ENCODE data around the gene CRK. TPM values are rescaled to one million over a fixed set of nuclear protein-coding genes. Genes with fewer than 3 reads are reported as not detected.

The CRK gene
- total and polyA plus RNA-seq, 2 of the 4 experiments (the other 2 are of a cell fraction) = 57.6 to 100 TPM

DNA sequence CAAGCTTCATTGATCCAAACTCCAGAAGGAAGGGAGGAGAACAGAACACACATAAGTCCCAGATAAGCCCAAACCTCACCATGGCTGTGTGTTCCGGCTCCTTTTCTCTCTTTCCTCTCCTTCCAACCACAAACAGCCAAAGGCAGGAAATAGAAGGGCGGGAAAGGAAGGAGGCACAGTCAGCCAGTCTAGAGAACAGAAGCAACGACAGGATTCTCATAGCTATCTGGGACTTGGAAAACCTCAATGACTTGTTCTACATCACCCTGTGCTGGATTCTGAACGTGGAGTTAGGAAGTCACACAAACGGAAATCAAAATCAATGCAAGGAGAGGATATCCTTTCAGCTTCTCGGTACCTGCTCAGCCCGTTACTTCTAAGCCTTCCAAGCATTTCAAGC, 9.0 kb downstream of the CRK start:
- Histone ChIP-seq H3K23ac (ENCODE audit: low read depth, low read length) (no peak overlapping the region; the same call in 1 of the 2 replicates), H3K9me1 (ENCODE audit: insufficient read depth, low read length) (peaks cover 19% of the 10 kb centered on the region; the same call in 1 of the 2 replicates), H2AFZ (replicated peaks; ENCODE audit: low read length, poor library complexity) (no peak overlapping the region), H2AK9ac (replicated peaks; ENCODE audit: low read depth, low read length, poor library complexity) (no peak overlapping the region), H2BK120ac (ENCODE audit: low read depth, low read length) (no peak overlapping the region), H3K27me3 (ENCODE audit: control insufficient read depth, insufficient read depth, low read length) (no peaks in the 10 kb centered on the region), H3K4me1 (ENCODE audit: control insufficient read depth, insufficient read depth, low read length) (0 out of 2 replicates have a peak, but pooled peaks cover 2% of the 10 kb centered on the region), H4K5ac (ENCODE audit: low read depth, low read length) (no peak overlapping the region), H4K20me1 (ENCODE audit: insufficient read depth, low read length) (peaks cover 89% of the 10 kb centered on the region), H4K8ac (ENCODE audit: low read depth in 2 of 2, low read length in 2 of 2) (no peak overlapping the region), H2BK5ac (ENCODE audit: low read depth, low read length, poor library complexity, severe bottlenecking) (no peak overlapping the region), H2AK5ac (ENCODE audit: low read depth, low read length) (no peak overlapping the region), H3K9ac (ENCODE audit: low read depth, low read length) (no peak overlapping the region), H3K27ac (ENCODE audit: insufficient read depth, low read length) (no peak overlapping the region), H4K91ac (ENCODE audit: insufficient read depth, low read depth, low read length) (no peak overlapping the region), H3K18ac (ENCODE audit: low read depth, low read length) (no peak overlapping the region), H3K36me3 (ENCODE audit: control insufficient read depth, insufficient read depth, low read length) (peaks cover 13% of the 10 kb centered on the region), H3K4me2 (ENCODE audit: low read depth, low read length) (no peak overlapping the region), H2BK15ac (ENCODE audit: low read depth, low read length) (no peak overlapping the region), H3K14ac (replicated peaks; ENCODE audit: low read depth, low read length) (no peak overlapping the region), H2BK20ac (ENCODE audit: low read depth, low read length) (no peak overlapping the region), H3K79me1 (ENCODE audit: low read depth in 1 of 2, low read length in 2 of 2) (peaks cover 0 to 49% of the 10 kb centered on the region in 2 experiments; a peak in 3 of 4 replicates), H3K4ac (ENCODE audit: low read depth, low read length) (no peak overlapping the region), H3K9me3 (ENCODE audit: control insufficient read depth, insufficient read depth, low read length) (no peaks in the 10 kb centered on the region), H3K56ac (ENCODE audit: extremely low read depth, insufficient read depth, low read length) (no peak overlapping the region), H3K4me3 (ENCODE audit: insufficient read depth, low read depth, low read length) (no peak overlapping the region)
- POLR2A ChIA-PET (ENCODE audit: unreplicated experiment) = interaction anchor here (0.6 kb wide), 1 partner anchor 12 kb away, joined by 8 read pairs; no protein-coding TSS in a partner anchor
- ATAC-seq (ENCODE audit: low read depth) (no peak), DNase-seq (no peak)
- 80% methylated on average over 2 of the region's 7 CpGs; no CpG with 5 or more reads in 1 of the 2 experiments for WGBS, 2 experiments (ENCODE audit: extremely low coverage in 2 of 2, insufficient read length in 1 of 2)
- intact Hi-C loops (cut with micrococcal nuclease) = no loop called here
- BruUV-seq (replicated peaks) = no TSS peak
- dilution Hi-C loops (cut with HindIII; ENCODE audit: low sequenced_read_pairs, unreplicated experiment) = no loop called here
- TF ChIP-seq NFE2L2 (IDR thresholded peaks at IDR 0.05; ENCODE audit: low read depth, low read length) (no peak), CHD1 (IDR thresholded peaks at IDR 0.05; ENCODE audit: low read depth, low read length) (no peak), BHLHE40 (IDR thresholded peaks at IDR 0.05; ENCODE audit: low read depth, low read length) (no peak), MAZ (IDR thresholded peaks at IDR 0.05; ENCODE audit: borderline replicate concordance, low read depth, low read length) (no peak), CEBPB (IDR thresholded peaks at IDR 0.05; ENCODE audit: low read depth, low read length) (no peak), SMC3 (IDR thresholded peaks at IDR 0.05; ENCODE audit: low read depth, low read length) (no peak), MAFK (IDR thresholded peaks at IDR 0.05; ENCODE audit: low read depth, low read length) (no peak), RFX5 (IDR thresholded peaks at IDR 0.05; ENCODE audit: low read depth, low read length) (no peak)
- TF ChIP-seq, protein P1, sequence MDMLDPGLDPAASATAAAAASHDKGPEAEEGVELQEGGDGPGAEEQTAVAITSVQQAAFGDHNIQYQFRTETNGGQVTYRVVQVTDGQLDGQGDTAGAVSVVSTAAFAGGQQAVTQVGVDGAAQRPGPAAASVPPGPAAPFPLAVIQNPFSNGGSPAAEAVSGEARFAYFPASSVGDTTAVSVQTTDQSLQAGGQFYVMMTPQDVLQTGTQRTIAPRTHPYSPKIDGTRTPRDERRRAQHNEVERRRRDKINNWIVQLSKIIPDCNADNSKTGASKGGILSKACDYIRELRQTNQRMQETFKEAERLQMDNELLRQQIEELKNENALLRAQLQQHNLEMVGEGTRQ (IDR thresholded peaks at IDR 0.05; ENCODE audit: low read depth, low read length) = no peak
- TF ChIP-seq, protein P2, sequence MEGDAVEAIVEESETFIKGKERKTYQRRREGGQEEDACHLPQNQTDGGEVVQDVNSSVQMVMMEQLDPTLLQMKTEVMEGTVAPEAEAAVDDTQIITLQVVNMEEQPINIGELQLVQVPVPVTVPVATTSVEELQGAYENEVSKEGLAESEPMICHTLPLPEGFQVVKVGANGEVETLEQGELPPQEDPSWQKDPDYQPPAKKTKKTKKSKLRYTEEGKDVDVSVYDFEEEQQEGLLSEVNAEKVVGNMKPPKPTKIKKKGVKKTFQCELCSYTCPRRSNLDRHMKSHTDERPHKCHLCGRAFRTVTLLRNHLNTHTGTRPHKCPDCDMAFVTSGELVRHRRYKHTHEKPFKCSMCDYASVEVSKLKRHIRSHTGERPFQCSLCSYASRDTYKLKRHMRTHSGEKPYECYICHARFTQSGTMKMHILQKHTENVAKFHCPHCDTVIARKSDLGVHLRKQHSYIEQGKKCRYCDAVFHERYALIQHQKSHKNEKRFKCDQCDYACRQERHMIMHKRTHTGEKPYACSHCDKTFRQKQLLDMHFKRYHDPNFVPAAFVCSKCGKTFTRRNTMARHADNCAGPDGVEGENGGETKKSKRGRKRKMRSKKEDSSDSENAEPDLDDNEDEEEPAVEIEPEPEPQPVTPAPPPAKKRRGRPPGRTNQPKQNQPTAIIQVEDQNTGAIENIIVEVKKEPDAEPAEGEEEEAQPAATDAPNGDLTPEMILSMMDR (conservative IDR thresholded peaks at IDR 0.05; ENCODE audit: low read depth, low read length) = no peak
- in situ Hi-C loops (cut with MboI; ENCODE audit: low sequenced_read_pairs) = no loop called here
- CTCF ChIA-PET = no interaction called here
